HEK293 (cell line): ENCODE results near the gene STK11.

Source experiments
- KLF9 ChIP-seq: fragments of 450-650 bp; formaldehyde crosslinking; IDR thresholded peaks from 2 replicates; pipeline ENCODE4 v1.5.1; 2016; ENCODE audit warnings: missing biosample characterization, missing genetic modification characterization, low read depth
- ZFP69B ChIP-seq: fragments of 450-650 bp; formaldehyde crosslinking; IDR thresholded peaks from 2 replicates; pipeline ENCODE4 v1.5.1; 2016; ENCODE audit warnings: missing biosample characterization, missing genetic modification characterization
- ZNF2 ChIP-seq: fragments of 450-650 bp; formaldehyde crosslinking; IDR thresholded peaks from 2 replicates; pipeline ENCODE4 v1.5.1; 2016; ENCODE audit warnings: missing biosample characterization, missing genetic modification characterization
- ZNF274 ChIP-seq, 2 experiments: fragments of 200-500 bp in 1 of 2; fragments of 450-650 bp in 1 of 2; sonication (Bioruptor generic) in 1 of 2; formaldehyde crosslinking in 1 of 2; IDR thresholded peaks; 2 replicates each; pipeline versions ENCODE4 v1.5.1 to v1.6.1; 2014 to 2016; ENCODE audit warnings: borderline replicate concordance in 1 of 2, inconsistent platforms in 1 of 2, low read length in 1 of 2, missing biosample characterization in 1 of 2, missing genetic modification characterization in 1 of 2
- ZNF626 ChIP-seq: fragments of 450-650 bp; sonication (Bioruptor Pico); formaldehyde crosslinking; IDR thresholded peaks from 2 replicates; pipeline ENCODE4 v1.5.1; 2018; ENCODE audit warnings: missing biosample characterization, missing genetic modification characterization, inconsistent platforms
- ZNF629 ChIP-seq: fragments of 450-650 bp; formaldehyde crosslinking; IDR thresholded peaks from 2 replicates; pipeline ENCODE4 v1.5.1; 2017; ENCODE audit warnings: missing biosample characterization, missing genetic modification characterization
- ZNF747 ChIP-seq: fragments of 450-650 bp; formaldehyde crosslinking; IDR thresholded peaks from 2 replicates; pipeline ENCODE4 v1.5.1; 2016; ENCODE audit warnings: missing biosample characterization, missing genetic modification characterization
- ZNF76 ChIP-seq: fragments of 450-650 bp; formaldehyde crosslinking; IDR thresholded peaks from 2 replicates; pipeline ENCODE4; 2016; ENCODE audit warnings: low read depth, missing biosample characterization, missing genetic modification characterization, borderline replicate concordance
- TF ChIP-seq, protein P1 (sequence below): fragments of 450-650 bp; formaldehyde crosslinking; IDR thresholded peaks from 2 replicates; pipeline ENCODE4 v1.5.1; 2016; ENCODE audit warnings: missing biosample characterization, missing genetic modification characterization
- TF ChIP-seq, protein P2 (sequence below): fragments of 450-650 bp; IDR thresholded peaks from 2 replicates; pipeline ENCODE4 v1.5.1; 2018; ENCODE audit warnings: missing biosample characterization, mild to moderate bottlenecking, missing genetic modification characterization
- TF ChIP-seq, protein P3 (sequence below): fragments of 450-650 bp; formaldehyde crosslinking; IDR thresholded peaks from 2 replicates; pipeline ENCODE4 v1.5.1; 2016; ENCODE audit warnings: missing biosample characterization, missing genetic modification characterization

DNA sequence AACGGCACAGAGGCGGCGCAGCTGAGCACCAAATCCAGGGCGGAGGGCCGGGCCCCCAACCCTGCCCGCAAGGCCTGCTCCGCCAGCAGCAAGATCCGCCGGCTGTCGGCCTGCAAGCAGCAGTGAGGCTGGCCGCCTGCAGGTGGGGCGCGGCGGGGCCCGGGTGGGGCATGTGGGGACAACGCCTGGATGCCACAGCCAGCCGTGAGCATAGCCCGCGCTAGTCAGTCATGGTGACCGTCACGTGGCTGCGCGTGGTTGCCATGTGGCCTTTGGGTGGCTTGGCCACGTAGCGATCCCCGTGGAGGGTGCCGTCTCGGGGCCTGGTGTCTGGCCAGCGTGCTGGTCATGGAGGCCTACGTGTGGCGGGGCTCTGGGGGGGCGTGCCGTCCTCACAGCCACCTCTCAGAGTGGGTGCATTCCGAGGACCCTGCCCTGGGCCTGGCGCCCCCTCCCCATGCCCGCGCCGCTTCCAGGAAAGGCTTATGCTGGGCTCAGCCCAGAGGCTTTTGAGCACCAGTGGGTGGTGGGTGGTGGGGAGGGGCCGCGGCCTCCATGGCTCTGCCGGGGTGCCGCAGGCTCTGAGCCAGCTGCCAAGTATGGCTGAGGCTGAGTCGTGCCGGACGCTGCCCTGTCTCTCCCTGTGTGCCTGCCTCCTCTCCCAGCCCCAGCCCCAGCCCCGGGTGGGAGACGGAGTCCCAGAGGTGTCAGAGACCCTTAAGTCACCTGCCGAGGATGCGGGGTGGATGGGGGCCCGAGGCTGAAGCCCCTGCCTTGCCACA, 21.1 kb downstream of the STK11 start:
- TF ChIP-seq, protein P1, sequence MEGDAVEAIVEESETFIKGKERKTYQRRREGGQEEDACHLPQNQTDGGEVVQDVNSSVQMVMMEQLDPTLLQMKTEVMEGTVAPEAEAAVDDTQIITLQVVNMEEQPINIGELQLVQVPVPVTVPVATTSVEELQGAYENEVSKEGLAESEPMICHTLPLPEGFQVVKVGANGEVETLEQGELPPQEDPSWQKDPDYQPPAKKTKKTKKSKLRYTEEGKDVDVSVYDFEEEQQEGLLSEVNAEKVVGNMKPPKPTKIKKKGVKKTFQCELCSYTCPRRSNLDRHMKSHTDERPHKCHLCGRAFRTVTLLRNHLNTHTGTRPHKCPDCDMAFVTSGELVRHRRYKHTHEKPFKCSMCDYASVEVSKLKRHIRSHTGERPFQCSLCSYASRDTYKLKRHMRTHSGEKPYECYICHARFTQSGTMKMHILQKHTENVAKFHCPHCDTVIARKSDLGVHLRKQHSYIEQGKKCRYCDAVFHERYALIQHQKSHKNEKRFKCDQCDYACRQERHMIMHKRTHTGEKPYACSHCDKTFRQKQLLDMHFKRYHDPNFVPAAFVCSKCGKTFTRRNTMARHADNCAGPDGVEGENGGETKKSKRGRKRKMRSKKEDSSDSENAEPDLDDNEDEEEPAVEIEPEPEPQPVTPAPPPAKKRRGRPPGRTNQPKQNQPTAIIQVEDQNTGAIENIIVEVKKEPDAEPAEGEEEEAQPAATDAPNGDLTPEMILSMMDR (tag by site-specific recombination) = no peak
- TF ChIP-seq, protein P2, sequence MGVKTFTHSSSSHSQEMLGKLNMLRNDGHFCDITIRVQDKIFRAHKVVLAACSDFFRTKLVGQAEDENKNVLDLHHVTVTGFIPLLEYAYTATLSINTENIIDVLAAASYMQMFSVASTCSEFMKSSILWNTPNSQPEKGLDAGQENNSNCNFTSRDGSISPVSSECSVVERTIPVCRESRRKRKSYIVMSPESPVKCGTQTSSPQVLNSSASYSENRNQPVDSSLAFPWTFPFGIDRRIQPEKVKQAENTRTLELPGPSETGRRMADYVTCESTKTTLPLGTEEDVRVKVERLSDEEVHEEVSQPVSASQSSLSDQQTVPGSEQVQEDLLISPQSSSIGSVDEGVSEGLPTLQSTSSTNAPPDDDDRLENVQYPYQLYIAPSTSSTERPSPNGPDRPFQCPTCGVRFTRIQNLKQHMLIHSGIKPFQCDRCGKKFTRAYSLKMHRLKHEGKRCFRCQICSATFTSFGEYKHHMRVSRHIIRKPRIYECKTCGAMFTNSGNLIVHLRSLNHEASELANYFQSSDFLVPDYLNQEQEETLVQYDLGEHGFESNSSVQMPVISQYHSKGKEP (tag by site-specific recombination) = no peak
- TF ChIP-seq KLF9 (tag by site-specific recombination) = no peak
- TF ChIP-seq ZFP69B = no peak
- no peak for TF ChIP-seq ZNF629
- TF ChIP-seq ZNF274 (IDR thresholded peaks at IDR 0.05; ENCODE audit: low read length) = no peak
- TF ChIP-seq ZNF274 (tag by site-specific recombination; IDR thresholded peaks at IDR 0.05; ENCODE audit: borderline replicate concordance) = no peak
- TF ChIP-seq ZNF76 (tag by site-specific recombination) = no peak
- TF ChIP-seq, protein P3, sequence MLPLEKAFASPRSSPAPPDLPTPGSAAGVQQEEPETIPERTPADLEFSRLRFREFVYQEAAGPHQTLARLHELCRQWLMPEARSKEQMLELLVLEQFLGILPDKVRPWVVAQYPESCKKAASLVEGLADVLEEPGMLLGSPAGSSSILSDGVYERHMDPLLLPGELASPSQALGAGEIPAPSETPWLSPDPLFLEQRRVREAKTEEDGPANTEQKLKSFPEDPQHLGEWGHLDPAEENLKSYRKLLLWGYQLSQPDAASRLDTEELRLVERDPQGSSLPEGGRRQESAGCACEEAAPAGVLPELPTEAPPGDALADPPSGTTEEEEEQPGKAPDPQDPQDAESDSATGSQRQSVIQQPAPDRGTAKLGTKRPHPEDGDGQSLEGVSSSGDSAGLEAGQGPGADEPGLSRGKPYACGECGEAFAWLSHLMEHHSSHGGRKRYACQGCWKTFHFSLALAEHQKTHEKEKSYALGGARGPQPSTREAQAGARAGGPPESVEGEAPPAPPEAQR (tag by site-specific recombination) = no peak
- no peak for TF ChIP-seq ZNF747 (tag by site-specific recombination)
- no peak for TF ChIP-seq ZNF626 (tag by site-specific recombination)
- no peak for TF ChIP-seq ZNF2 (tag by site-specific recombination)
